GM12878 (cell line): ENCODE data around the gene USF1. TPM values are rescaled to one million over a fixed set of nuclear protein-coding genes. Genes with fewer than 3 reads are reported as not detected.

Source experiments
- BRCA1 ChIP-seq: IDR thresholded peaks from 2 replicates; pipeline ENCODE4 v1.6.1; 2011; ENCODE audit warnings: low read depth, low read length, improper control_type of control experiment
- HDAC2 ChIP-seq: fragments of 200-600 bp; sonication (generic); IDR thresholded peaks from 2 replicates; pipeline ENCODE4 v1.6.1; 2017
- HDAC6 ChIP-seq: fragments of 200-600 bp; sonication (generic); IDR thresholded peaks from one replicate; pipeline ENCODE4 v1.8.0; 2017; ENCODE audit warnings: antibody characterized with exemption; ENCODE audit not compliant: unreplicated experiment
- IKZF1 ChIP-seq: fragments of 450-650 bp; conservative IDR thresholded peaks from 2 replicates; pipeline ENCODE4 v1.6.1; 2017; ENCODE audit warnings: antibody characterized with exemption, mild to moderate bottlenecking
- KDM1A ChIP-seq: fragments of 200-600 bp; sonication (generic); IDR thresholded peaks from 2 replicates; pipeline ENCODE4 v1.6.1; 2016; ENCODE audit warnings: borderline replicate concordance
- LARP7 ChIP-seq: fragments of 450-650 bp; IDR thresholded peaks from 2 replicates; pipeline ENCODE4 v1.6.1; 2017; ENCODE audit warnings: mild to moderate bottlenecking
- NR2C1 ChIP-seq: fragments of 450-650 bp; IDR thresholded peaks from 2 replicates; pipeline ENCODE4 v1.6.1; 2017; ENCODE audit warnings: antibody characterized with exemption, mild to moderate bottlenecking, moderate library complexity
- PAX5 ChIP-seq: IDR thresholded peaks from 2 replicates; pipeline ENCODE4 v1.6.1; 2011; ENCODE audit warnings: low read depth, low read length, borderline replicate concordance
- SMC3 ChIP-seq: IDR thresholded peaks from 2 replicates; pipeline ENCODE4 v1.6.1; 2011; ENCODE audit warnings: low read length, improper control_type of control experiment, borderline replicate concordance
- SREBF1 ChIP-seq: IDR thresholded peaks from 2 replicates; pipeline ENCODE4 v1.6.1; 2012; ENCODE audit warnings: mild to moderate bottlenecking, low read length
- TARDBP ChIP-seq: IDR thresholded peaks from 2 replicates; pipeline ENCODE4 v1.6.1; 2016; ENCODE audit warnings: borderline replicate concordance
- YY1 ChIP-seq: IDR thresholded peaks from 2 replicates; pipeline ENCODE4 v1.6.1; 2011; ENCODE audit warnings: low read depth, mild to moderate bottlenecking, low read length
- polyA plus RNA-seq, 11 experiments: library from polyadenylated mRNA; depleted of rRNA in 4 of 11; unstranded in 6 of 11; stranded (reverse) in 5 of 11; fragments of >200 nt; fragmentation: Nextera tagmentation in 4 of 11; fragmentation: Illumina TruSeq in 1 of 11; extraction: Ambion mirVana in 4 of 11; extraction: Trizol in 1 of 11; gene quantifications; 1 replicate in 1 of 11; 2 replicates in 10 of 11; pipeline versions ENCODE4 v1.2.1 to v1.2.3, GENCODE V29; 2011 to 2016; ENCODE audit warnings: inconsistent platforms in 2 of 11, missing spikeins in 2 of 11, low read depth in 1 of 11
- total RNA-seq, 4 experiments: library from RNA; depleted of rRNA in 3 of 4; stranded (reverse); fragments of >200 nt in 3 of 4; fragmentation: Illumina TruSeq in 1 of 4; extraction: Trizol in 1 of 4; gene quantifications; 2 replicates each; pipeline versions ENCODE4 v1.2.1 to v1.2.3, GENCODE V29; 2013 to 2021
- TF ChIP-seq, protein P1 (sequence below): fragments of 150-350 bp; IDR thresholded peaks from 2 replicates; pipeline ENCODE4 v1.6.1; 2016; ENCODE audit warnings: low read depth, low read length
- TF ChIP-seq, protein P2 (sequence below): fragments of 450-650 bp; conservative IDR thresholded peaks from 2 replicates; pipeline ENCODE4 v1.6.1; 2017; ENCODE audit warnings: mild to moderate bottlenecking, moderate library complexity
- TF ChIP-seq, protein P3 (sequence below): fragments of 450-650 bp; IDR thresholded peaks from 2 replicates; pipeline ENCODE4 v1.6.1; 2017; ENCODE audit warnings: mild to moderate bottlenecking, moderate library complexity
- TF ChIP-seq, protein P4 (sequence below): IDR thresholded peaks from 2 replicates; pipeline ENCODE4 v1.6.1; 2012; ENCODE audit warnings: low read depth, low read length, improper control_type of control experiment
- TF ChIP-seq, protein P5 (sequence below): fragments of 450-650 bp; IDR thresholded peaks from 2 replicates; pipeline ENCODE4 v1.6.1; 2017; ENCODE audit warnings: borderline replicate concordance
- TF ChIP-seq, protein P6 (sequence below): IDR thresholded peaks from 2 replicates; pipeline ENCODE4 v1.6.1; 2012; ENCODE audit warnings: low read length, inconsistent platforms

USF1 gene
- total and polyA plus RNA-seq, 10 of the 15 experiments (the other 5 are each of a cell fraction or from before 2014, with no cell fraction given), result 9.4 to 92.1 (median 53.5) TPM

DNA sequence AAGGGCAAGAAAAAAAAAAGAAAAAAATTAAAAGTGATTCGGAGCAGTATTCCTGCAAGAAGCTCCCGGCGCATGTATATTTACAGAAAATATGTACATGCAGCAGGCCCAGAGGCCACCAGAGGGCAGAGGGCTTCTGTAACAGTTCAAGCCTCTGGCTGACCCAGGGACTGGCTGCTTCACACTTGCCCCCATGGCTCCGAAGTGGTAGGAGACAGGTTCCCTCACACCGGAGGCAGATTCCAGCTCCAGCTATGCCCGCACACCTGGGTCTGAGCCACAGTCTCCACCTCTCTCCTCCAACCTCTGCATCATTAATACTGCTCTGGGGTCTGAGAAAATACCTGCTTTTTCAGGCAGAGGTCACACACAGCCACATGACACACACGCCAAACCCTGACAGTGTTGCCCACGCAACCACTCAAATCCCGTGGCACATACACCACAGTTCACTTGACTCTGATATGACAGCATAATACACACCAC is 26.2 kb upstream of the USF1 start (continued):
- TF ChIP-seq, protein P1, sequence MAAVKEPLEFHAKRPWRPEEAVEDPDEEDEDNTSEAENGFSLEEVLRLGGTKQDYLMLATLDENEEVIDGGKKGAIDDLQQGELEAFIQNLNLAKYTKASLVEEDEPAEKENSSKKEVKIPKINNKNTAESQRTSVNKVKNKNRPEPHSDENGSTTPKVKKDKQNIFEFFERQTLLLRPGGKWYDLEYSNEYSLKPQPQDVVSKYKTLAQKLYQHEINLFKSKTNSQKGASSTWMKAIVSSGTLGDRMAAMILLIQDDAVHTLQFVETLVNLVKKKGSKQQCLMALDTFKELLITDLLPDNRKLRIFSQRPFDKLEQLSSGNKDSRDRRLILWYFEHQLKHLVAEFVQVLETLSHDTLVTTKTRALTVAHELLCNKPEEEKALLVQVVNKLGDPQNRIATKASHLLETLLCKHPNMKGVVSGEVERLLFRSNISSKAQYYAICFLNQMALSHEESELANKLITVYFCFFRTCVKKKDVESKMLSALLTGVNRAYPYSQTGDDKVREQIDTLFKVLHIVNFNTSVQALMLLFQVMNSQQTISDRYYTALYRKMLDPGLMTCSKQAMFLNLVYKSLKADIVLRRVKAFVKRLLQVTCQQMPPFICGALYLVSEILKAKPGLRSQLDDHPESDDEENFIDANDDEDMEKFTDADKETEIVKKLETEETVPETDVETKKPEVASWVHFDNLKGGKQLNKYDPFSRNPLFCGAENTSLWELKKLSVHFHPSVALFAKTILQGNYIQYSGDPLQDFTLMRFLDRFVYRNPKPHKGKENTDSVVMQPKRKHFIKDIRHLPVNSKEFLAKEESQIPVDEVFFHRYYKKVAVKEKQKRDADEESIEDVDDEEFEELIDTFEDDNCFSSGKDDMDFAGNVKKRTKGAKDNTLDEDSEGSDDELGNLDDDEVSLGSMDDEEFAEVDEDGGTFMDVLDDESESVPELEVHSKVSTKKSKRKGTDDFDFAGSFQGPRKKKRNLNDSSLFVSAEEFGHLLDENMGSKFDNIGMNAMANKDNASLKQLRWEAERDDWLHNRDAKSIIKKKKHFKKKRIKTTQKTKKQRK, result no peak
- TF ChIP-seq TARDBP (no peak), NR2C1 (no peak), SREBF1 (no peak), KDM1A (no peak), PAX5 (no peak), HDAC6 (no peak), HDAC2 (no peak), BRCA1 (no peak), IKZF1 (0 out of 2 replicates have a peak, but pooled peaks have one; percentile 12), SMC3 (peak; percentile 82; the same call in 1 of the 2 replicates), YY1 (peak; percentile 74), LARP7 (no peak)
- TF ChIP-seq, protein P2, sequence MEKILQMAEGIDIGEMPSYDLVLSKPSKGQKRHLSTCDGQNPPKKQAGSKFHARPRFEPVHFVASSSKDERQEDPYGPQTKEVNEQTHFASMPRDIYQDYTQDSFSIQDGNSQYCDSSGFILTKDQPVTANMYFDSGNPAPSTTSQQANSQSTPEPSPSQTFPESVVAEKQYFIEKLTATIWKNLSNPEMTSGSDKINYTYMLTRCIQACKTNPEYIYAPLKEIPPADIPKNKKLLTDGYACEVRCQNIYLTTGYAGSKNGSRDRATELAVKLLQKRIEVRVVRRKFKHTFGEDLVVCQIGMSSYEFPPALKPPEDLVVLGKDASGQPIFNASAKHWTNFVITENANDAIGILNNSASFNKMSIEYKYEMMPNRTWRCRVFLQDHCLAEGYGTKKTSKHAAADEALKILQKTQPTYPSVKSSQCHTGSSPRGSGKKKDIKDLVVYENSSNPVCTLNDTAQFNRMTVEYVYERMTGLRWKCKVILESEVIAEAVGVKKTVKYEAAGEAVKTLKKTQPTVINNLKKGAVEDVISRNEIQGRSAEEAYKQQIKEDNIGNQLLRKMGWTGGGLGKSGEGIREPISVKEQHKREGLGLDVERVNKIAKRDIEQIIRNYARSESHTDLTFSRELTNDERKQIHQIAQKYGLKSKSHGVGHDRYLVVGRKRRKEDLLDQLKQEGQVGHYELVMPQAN, result no peak
- TF ChIP-seq, protein P3, sequence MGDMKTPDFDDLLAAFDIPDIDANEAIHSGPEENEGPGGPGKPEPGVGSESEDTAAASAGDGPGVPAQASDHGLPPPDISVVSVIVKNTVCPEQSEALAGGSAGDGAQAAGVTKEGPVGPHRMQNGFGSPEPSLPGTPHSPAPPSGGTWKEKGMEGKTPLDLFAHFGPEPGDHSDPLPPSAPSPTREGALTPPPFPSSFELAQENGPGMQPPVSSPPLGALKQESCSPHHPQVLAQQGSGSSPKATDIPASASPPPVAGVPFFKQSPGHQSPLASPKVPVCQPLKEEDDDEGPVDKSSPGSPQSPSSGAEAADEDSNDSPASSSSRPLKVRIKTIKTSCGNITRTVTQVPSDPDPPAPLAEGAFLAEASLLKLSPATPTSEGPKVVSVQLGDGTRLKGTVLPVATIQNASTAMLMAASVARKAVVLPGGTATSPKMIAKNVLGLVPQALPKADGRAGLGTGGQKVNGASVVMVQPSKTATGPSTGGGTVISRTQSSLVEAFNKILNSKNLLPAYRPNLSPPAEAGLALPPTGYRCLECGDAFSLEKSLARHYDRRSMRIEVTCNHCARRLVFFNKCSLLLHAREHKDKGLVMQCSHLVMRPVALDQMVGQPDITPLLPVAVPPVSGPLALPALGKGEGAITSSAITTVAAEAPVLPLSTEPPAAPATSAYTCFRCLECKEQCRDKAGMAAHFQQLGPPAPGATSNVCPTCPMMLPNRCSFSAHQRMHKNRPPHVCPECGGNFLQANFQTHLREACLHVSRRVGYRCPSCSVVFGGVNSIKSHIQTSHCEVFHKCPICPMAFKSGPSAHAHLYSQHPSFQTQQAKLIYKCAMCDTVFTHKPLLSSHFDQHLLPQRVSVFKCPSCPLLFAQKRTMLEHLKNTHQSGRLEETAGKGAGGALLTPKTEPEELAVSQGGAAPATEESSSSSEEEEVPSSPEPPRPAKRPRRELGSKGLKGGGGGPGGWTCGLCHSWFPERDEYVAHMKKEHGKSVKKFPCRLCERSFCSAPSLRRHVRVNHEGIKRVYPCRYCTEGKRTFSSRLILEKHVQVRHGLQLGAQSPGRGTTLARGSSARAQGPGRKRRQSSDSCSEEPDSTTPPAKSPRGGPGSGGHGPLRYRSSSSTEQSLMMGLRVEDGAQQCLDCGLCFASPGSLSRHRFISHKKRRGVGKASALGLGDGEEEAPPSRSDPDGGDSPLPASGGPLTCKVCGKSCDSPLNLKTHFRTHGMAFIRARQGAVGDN, result no peak
- TF ChIP-seq, protein P4, sequence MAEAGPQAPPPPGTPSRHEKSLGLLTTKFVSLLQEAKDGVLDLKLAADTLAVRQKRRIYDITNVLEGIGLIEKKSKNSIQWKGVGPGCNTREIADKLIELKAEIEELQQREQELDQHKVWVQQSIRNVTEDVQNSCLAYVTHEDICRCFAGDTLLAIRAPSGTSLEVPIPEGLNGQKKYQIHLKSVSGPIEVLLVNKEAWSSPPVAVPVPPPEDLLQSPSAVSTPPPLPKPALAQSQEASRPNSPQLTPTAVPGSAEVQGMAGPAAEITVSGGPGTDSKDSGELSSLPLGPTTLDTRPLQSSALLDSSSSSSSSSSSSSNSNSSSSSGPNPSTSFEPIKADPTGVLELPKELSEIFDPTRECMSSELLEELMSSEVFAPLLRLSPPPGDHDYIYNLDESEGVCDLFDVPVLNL, result no peak
- TF ChIP-seq, protein P5, sequence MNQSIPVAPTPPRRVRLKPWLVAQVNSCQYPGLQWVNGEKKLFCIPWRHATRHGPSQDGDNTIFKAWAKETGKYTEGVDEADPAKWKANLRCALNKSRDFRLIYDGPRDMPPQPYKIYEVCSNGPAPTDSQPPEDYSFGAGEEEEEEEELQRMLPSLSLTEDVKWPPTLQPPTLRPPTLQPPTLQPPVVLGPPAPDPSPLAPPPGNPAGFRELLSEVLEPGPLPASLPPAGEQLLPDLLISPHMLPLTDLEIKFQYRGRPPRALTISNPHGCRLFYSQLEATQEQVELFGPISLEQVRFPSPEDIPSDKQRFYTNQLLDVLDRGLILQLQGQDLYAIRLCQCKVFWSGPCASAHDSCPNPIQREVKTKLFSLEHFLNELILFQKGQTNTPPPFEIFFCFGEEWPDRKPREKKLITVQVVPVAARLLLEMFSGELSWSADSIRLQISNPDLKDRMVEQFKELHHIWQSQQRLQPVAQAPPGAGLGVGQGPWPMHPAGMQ, result no peak
- TF ChIP-seq, protein P6, sequence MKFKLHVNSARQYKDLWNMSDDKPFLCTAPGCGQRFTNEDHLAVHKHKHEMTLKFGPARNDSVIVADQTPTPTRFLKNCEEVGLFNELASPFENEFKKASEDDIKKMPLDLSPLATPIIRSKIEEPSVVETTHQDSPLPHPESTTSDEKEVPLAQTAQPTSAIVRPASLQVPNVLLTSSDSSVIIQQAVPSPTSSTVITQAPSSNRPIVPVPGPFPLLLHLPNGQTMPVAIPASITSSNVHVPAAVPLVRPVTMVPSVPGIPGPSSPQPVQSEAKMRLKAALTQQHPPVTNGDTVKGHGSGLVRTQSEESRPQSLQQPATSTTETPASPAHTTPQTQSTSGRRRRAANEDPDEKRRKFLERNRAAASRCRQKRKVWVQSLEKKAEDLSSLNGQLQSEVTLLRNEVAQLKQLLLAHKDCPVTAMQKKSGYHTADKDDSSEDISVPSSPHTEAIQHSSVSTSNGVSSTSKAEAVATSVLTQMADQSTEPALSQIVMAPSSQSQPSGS, result no peak
